HG02642 (cell line): ENCODE data around the gene TLNRD1.
A peak's percentile ranks its signal among the peaks of the same experiment; 100 is the strongest.

ENCODE experiments used
- ATAC-seq: cut with Tn5 transposase; IDR thresholded peaks from one replicate; pipeline ENCODE4 v1.9.1; 2021; ENCODE audit warnings: mild to moderate bottlenecking; ENCODE audit not compliant: unreplicated experiment, poor library complexity

The TLNRD1 gene

DNA sequence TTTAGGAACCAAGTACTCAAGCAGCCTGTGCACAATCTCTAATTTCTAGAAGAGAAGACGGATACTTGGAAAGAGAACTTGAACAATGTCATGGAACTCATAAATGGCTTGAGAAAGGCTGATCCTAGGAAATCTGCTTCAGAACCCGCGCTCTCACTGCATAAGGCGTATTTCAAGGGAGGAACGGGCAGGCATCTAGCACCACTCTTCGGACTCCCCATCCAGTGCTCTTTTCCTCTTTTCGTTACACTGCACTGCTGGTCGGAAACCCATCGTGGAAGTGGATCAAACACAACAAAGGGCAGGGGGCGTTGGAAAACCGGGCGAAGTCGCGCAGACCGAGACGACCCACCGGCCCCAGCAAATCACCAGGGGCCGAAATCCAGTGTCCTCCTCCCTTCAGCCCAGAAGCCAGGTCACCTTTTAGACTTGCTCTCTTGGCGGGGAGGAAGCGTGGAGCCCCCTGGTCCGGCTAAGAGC is 539 bp upstream of the TLNRD1 start:
- no peak for ATAC-seq

- peak; percentile 45 for ATAC-seq
These were observed 657 bp downstream of the TLNRD1 start for GRCh38 chr15:81001152-81002008.

GRCh38 chr15:81002009-81002330 is 1.2 kb downstream of the TLNRD1 start:
- no peak for ATAC-seq

DNA sequence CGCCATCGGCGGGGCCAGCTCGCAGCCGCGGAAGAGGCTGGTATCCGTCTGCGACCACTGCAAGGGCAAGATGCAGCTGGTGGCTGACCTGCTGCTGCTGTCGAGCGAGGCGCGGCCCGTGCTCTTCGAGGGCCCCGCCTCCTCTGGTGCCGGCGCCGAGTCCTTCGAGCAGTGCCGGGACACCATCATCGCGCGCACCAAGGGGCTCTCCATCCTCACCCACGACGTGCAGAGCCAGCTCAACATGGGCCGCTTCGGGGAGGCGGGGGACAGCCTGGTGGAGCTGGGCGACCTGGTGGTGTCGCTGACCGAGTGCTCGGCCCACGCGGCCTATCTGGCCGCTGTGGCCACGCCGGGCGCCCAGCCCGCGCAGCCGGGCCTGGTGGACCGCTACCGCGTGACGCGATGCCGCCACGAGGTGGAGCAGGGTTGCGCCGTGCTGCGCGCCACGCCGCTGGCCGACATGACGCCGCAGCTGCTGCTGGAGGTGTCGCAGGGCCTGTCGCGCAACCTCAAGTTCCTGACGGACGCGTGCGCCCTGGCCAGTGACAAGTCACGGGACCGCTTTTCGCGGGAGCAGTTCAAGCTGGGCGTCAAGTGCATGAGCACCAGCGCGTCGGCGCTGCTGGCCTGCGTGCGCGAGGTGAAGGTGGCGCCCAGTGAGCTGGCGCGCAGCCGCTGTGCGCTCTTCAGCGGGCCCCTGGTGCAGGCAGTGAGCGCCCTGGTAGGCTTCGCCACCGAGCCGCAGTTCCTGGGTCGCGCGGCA is 1.8 kb downstream of the TLNRD1 start:
- ATAC-seq: no peak

- no peak for ATAC-seq
These were observed 2.3 kb downstream of the TLNRD1 start for GRCh38 chr15:81003097-81003350.

DNA sequence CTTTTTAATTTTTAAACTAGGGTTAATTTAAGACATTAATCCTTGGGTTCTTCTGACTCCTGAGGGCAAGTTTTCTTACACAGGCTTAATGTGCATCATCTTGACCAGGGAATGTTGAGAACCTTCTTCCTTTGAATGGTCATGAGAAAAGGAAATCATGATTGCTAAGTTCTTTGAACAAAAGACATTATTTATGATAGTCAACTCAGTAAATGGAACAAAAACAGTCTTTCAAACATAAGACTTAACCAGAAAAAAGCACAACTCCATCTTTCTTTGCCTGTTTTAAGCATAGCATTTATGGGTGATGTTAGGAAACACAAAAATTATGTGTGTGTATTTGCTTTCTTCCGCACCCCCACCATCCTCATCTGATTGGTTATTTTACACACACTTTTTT is 5.4 kb downstream of the TLNRD1 start:
- ATAC-seq: no peak

DNA sequence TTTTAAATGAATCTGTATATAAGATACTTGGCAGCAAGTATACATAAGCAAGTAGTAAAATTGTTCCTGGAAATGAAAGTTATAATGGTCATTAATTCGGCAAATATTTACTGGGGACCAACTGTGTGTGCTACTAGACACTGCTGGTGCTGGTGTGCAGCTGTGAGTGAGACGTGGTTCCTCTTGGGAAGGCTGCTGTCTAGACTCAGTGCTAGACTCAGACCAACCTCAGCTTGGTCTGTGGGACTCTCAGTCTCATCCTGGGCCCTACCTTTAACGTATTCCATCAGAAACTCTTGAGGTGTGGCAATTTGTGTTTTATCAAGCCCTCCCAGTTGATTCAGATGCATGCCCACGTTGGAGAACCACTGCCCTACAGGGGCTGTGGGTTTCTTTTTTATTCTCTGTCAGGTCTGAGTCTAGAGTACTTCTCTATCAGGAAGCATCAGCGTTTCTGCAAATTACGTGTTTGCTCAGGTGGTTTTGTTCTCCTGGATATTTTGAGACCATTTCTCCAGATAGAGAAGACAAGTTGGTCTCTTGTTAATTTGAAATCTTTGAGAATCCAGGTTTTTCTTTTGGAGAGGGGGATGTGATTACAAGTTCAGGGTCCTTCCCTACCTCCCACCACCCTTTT is 6.8 kb downstream of the TLNRD1 start:
- ATAC-seq: no peak

- no peak for ATAC-seq
These were observed 7.6 kb downstream of the TLNRD1 start for GRCh38 chr15:81008312-81008711.

- no peak for ATAC-seq
These were observed 9.4 kb downstream of the TLNRD1 start for GRCh38 chr15:81010086-81010485.

DNA sequence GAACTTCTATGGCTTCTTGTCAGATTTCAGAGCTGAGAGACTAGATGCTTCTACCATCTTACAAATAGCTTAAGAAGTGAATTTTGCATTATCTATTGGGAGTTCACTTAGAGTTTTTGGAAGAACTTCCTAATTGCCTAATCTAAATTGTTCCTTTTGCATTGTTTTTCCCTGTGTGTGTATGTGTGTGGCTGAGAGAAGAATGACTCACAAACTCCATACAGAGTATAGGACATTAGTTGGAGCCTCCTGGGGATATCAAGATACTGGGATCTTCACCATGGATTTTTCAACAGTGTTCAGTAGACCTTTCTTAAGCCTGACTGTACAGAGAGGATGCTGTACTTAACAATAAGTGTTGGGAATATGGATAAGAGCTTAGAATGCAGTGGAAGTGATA is 10.9 kb downstream of the TLNRD1 start:
- no peak for ATAC-seq

GRCh38 chr15:81012588-81012987 is 11.9 kb downstream of the TLNRD1 start:
- no peak for ATAC-seq

DNA sequence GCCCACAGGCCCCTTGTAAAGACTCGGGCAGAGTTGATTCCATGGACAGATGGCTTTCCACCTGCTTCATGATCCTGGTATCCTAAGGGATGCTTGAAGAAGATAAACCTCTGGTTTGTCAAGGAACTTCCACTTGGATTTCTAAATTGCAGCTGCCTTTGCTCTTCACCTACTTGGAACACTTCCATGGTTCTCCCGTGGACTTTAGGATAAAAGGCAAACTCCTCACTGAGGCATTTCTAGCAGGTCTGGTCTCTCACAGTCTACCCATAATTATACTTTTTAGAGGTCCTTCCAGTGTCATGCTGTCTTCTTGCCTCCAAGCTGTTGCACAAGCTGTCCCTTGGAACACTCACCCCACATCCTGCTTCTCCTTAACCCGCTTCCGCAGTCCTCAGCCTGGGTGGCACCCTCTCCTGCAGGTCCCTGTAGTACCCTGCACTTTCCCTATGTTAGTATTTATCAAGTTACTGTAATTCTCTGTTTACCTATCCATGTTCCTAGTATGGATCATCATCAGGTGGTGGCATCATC is 12.7 kb downstream of the TLNRD1 start:
- no peak for ATAC-seq

DNA sequence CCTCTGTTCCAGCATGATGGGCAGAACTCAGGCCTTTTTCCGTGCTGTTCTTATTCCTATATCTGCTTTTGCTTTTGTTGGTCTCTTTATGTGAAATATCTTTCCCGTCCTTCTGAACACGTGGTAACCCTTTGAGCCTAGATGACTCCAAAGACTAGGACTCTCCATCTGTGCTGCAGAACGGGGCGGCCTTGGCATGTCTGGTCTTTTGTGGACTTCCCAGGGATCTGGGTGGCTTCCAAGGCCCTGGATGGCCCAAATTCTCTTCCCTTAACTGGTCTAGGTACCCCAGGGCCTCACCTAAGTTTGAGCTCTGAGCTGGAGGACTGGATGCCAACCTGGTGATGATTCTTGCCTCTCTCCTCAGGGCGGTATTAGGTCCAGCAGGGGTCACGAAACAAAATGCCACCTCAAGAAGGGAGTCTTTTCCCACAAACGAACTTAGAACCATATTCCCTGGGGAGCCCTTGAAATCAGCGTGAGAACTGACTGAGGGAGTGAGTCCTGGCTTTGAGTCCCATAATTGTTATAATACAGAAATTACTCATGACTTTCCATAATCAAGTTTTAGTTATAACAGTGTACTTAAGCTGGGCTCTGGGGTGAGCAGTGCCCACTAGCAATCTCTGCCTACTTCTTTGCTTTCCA is 13.8 kb downstream of the TLNRD1 start:
- no peak for ATAC-seq

GRCh38 chr15:81015621-81016488 is 15.1 kb downstream of the TLNRD1 start:
- ATAC-seq: no peak

- no peak for ATAC-seq
These were observed 15.9 kb downstream of the TLNRD1 start for GRCh38 chr15:81016489-81017068.

DNA sequence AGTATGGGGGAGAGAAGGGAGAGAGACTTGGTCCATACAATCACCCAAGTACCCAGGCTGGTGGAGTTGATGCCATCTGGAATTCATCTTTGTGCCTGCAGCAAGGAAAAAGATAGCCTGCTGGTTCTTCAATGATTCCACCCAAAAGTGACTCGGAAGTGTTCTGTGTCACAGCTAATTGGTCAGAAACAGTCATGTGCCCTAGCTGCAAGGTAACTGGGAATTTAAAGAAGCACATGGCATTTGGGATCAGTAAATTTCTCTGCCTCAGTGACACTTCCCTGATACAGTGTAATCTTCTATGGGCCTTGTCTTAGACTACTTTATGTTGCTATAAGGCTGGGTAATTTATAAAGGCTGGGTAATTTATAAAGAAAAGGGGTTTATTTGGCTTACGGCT is 17.5 kb downstream of the TLNRD1 start:
- no peak for ATAC-seq

GRCh38 chr15:81021321-81021720 is 20.6 kb downstream of the TLNRD1 start:
- ATAC-seq: no peak

DNA sequence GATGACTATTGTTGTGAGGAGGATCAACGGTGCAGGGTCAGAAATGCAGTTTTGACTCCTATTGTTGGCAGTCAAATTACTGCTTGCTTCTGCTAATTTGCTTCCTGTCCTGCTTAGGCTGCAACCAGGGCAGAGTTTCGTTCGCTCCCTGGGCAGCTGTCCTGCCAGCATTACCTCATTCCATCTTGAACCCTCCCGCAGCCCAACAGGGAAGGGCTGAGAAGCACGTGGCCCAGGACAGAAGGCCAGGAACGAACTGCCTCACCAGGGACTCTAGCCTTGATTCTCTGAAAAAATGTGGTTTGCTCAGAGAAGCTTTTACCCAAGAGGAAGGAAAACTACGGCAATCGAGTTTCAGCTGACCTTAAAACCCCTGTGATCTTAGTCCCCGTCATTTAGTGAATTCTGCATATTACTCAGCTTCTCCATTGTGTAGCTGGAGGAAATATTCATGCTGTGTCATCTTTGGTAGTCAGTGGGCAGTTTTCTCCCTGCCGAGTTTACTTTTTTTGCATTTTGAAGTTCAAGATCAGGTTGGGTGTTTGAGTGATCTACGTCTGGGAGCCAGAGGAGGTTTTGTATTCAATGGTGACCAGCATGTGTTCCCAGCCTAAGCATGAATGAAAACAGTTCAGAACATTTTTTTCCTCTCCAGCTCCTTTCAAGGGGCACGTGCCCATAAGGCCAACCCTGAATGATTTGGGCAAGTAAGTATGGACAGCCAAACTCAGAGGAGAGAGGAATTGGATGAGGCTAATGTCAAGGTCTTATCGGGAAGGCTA is 23.0 kb downstream of the TLNRD1 start:
- peak; percentile 86 for ATAC-seq
